SK-MEL-5 (cell line): ENCODE measurements around the gene SMC5. TPM values are rescaled to one million over a fixed set of nuclear protein-coding genes. Genes with fewer than 3 reads are reported as not detected.
"Not testable (repeated sequence)": the region's sequence is repeated elsewhere in the genome, so short reads cannot be mapped to it uniquely, and the experiment has no call there.

Experiments used
- DNase-seq: peaks from one replicate; pipeline ENCODE4 v3.0.0-alpha.2; 2016; ENCODE audit warnings: low read depth, low spot score
- in situ Hi-C: cut with HindIII; loops from 2 replicates; pipeline ENCODE4 v1.10.0; 2016; ENCODE audit warnings: low sequenced_read_pairs, high pct_unique_total_duplicates, low pct_unique_long_range_greater_than_20kb
- small RNA-seq, 2 experiments: library from RNA; depleted of rRNA; stranded (forward); fragments of <200 nt; gene quantifications; one replicate each; pipeline ENCODE3, GENCODE V24; 2014
- total RNA-seq: library from RNA; depleted of rRNA; stranded (reverse); fragments of >200 nt; shearing (Covaris generic); gene quantifications from 2 replicates; pipeline ENCODE4 v1.2.3, GENCODE V29; 2014; rRNA removed

SMC5 gene
- total RNA-seq, 1 experiment from 2014 or later, result 24.0 TPM

- in situ Hi-C loops, result no loop called here
- DNase-seq, result no peak
These were observed 131.0 kb downstream of the SMC5 start for GRCh38 chr9:70389621-70390266.

- in situ Hi-C loops, result no loop called here
- no peak for DNase-seq
These were observed 132.2 kb downstream of the SMC5 start for GRCh38 chr9:70390933-70391341.

GRCh38 chr9:70392189-70392588 lies 133.4 kb downstream of the SMC5 start:
- in situ Hi-C loops, result no loop called here
- peak; percentile 55 for DNase-seq

- no peak for DNase-seq
- in situ Hi-C loops, result no loop called here
These were observed 134.1 kb downstream of the SMC5 start for GRCh38 chr9:70392850-70393249.

GRCh38 chr9:70395652-70396051 lies 136.9 kb downstream of the SMC5 start:
- in situ Hi-C loops, result no loop called here
- DNase-seq, result no peak

- in situ Hi-C loops, result no loop called here
- no peak for DNase-seq
These were observed 139.4 kb downstream of the SMC5 start for GRCh38 chr9:70398145-70398556.

- in situ Hi-C loops, result no loop called here
- DNase-seq, result no peak
These were observed 140.4 kb downstream of the SMC5 start for GRCh38 chr9:70399141-70399540.

GRCh38 chr9:70400107-70400892 lies 141.5 kb downstream of the SMC5 start:
- DNase-seq, result no peak
- in situ Hi-C loops, result no loop called here

GRCh38 chr9:70401241-70401640 lies 142.5 kb downstream of the SMC5 start:
- in situ Hi-C loops, DNase-seq: not testable (repeated sequence)

- no peak for DNase-seq
- in situ Hi-C loops, result no loop called here
These were observed 143.4 kb downstream of the SMC5 start for GRCh38 chr9:70402213-70402612.

- in situ Hi-C loops, result no loop called here
- DNase-seq, result no peak
These were observed 144.4 kb downstream of the SMC5 start for GRCh38 chr9:70403166-70403565.

GRCh38 chr9:70403618-70404025 lies 144.8 kb downstream of the SMC5 start:
- in situ Hi-C loops, result no loop called here
- DNase-seq, result no peak

- no peak for DNase-seq
- in situ Hi-C loops, result no loop called here
These were observed 145.5 kb downstream of the SMC5 start for GRCh38 chr9:70404261-70404660.

Small RNA genes within 50 kb of the gene (small RNA-seq; reads per million reads assigned to genes)
- gene RF00019, result 0 reads per million in 2 experiments

Other genes with a start within 250 kb of the SMC5 start
- 1.6 TPM in 2 replicates for gene MAMDC2, start 215.1 kb upstream of the SMC5 start, total RNA-seq
- 42.7 and 43.1 TPM in 2 replicates for gene KLF9, start 155.7 kb downstream of the SMC5 start, total RNA-seq